Measurements from ENCODE around the gene ERFL. TPM values are rescaled to one million over a fixed set of nuclear protein-coding genes. Genes with fewer than 3 reads are reported as not detected.

Gene ERFL
- total and polyA plus RNA-seq, 2 of the 8 experiments (the other 6 are each of a cell fraction or from before 2014, with no cell fraction given): 0.12 TPM; not detected in 1

DNA sequence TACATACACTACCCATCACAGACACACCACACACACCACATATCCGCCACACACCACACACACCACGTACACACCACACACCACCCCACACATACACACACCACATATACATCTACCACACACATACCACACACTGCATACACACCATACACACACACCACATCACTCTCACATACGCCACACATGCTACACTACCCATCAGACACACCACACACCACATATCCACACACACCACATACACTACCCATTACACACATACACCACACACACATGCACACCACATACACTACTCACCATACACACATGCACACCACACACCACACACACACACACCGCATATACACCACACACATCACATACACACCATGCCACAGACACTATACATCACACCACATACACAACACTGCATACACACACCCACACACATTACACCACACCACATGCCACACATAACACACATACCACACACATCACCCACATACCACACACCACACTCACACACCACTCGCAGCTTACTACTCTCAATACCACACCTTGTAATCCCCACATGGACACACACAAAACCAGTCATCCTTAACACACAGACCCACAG, 9.5 kb downstream of the ERFL start:
- no peak for DNase-seq (ENCODE audit: low read depth in 1 of 2, low spot score in 2 of 2)
- FAIRE-seq: no peak
- POLR2A ChIA-PET (ENCODE audit: partially characterized antibody): interaction anchor here (0.7 to 1.4 kb wide), 4 partner anchors 9 to 35 kb away, joined by 3 to 4 read pairs (median 3); no protein-coding TSS in a partner anchor
- TF ChIP-seq CTBP2 (IDR thresholded peaks at IDR 0.05; ENCODE audit: borderline replicate concordance, insufficient read depth, insufficient read length, low read length): no peak
- no peak for TF ChIP-seq ASH2L (IDR thresholded peaks at IDR 0.05; ENCODE audit: low read length)

More for the DNA sequence above, 9.5 kb downstream of the ERFL start:
- Histone ChIP-seq H2BK5ac (ENCODE audit: low read depth, low read length) (no peak overlapping the region; the same call in 1 of the 2 replicates), H4K8ac (ENCODE audit: extremely low read depth, insufficient read depth, low read length) (no peak overlapping the region), H3K23ac (ENCODE audit: insufficient read length) (peak overlapping the region; percentile 71), H2BK20ac (ENCODE audit: low read length) (no peak overlapping the region), H3K4me2 (ENCODE audit: insufficient read depth in 1 of 2, low read depth in 2 of 2, low read length in 2 of 2) (no peak overlapping the region; a peak in 1 of 4 replicates), H4K91ac (replicated peaks; ENCODE audit: insufficient read length, low read length) (peak overlapping the region; percentile 65), H2AK5ac (ENCODE audit: low read depth, low read length) (peak overlapping the region; percentile 89), H2BK120ac (replicated peaks; ENCODE audit: low read depth, low read length) (no peak overlapping the region), H3K27ac (ENCODE audit: low read depth, low read length) (no peak overlapping the region), H3K9me3 (ENCODE audit: insufficient read depth in 2 of 2, low read depth in 1 of 2, low read length in 1 of 2) (no peaks in the 10 kb centered on the region), H3K36me3 (ENCODE audit: control insufficient read depth in 2 of 4, insufficient read depth in 4 of 4, low read length in 3 of 4) (no peaks in the 10 kb centered on the region), H2BK15ac (ENCODE audit: low read length) (peak overlapping the region; percentile 37; the same call in 1 of the 2 replicates), H3K4me3 (ENCODE audit: extremely low read depth in 1 of 4, insufficient read depth in 2 of 4, low read depth in 3 of 4, low read length in 4 of 4) (no peak overlapping the region), H2BK12ac (ENCODE audit: low read depth, low read length) (peak overlapping the region; percentile 70; the same call in 1 of the 2 replicates), H4K5ac (ENCODE audit: insufficient read length, low read depth, low read length) (no peak overlapping the region), H3K18ac (ENCODE audit: extremely low read depth, low read length) (no peak overlapping the region), H3K79me1 (ENCODE audit: low read depth, low read length) (no peaks in the 10 kb centered on the region; the same call in 1 of the 2 replicates), H4K20me1 (replicated peaks in 1 of 2; ENCODE audit: control insufficient read depth in 1 of 2, insufficient read depth in 2 of 2, low read length in 2 of 2) (peaks cover 4 to 48% of the 10 kb centered on the region in 2 experiments), H2AFZ (ENCODE audit: low read length) (no peak overlapping the region), H3K27me3 (replicated peaks in 1 of 4; ENCODE audit: control insufficient read depth in 3 of 4, extremely low read depth in 1 of 4, insufficient read depth in 3 of 4, low read length in 3 of 4) (peaks cover 58 to 99% (median 95%) of the 10 kb centered on the region in 4 experiments), H3K4ac (replicated peaks; ENCODE audit: insufficient read length, low read depth, low read length) (no peak overlapping the region), H3K9ac (replicated peaks in 1 of 4; ENCODE audit: extremely low read depth in 1 of 4, low read depth in 3 of 4, low read length in 3 of 4) (no peak overlapping the region), H3K4me1 (replicated peaks in 1 of 4; ENCODE audit: control insufficient read depth in 3 of 4, insufficient read depth in 4 of 4, low read length in 3 of 4) (peaks cover 0 to 19% (median 11%) of the 10 kb centered on the region in 4 experiments; a peak in 6 of 7 replicates), H3K14ac (ENCODE audit: insufficient read length) (peak overlapping the region; percentile 8), H3K23me2 (ENCODE audit: low read depth, low read length) (peaks cover 16% of the 10 kb centered on the region), H3K56ac (replicated peaks; ENCODE audit: insufficient read length, low read depth, low read length) (peak overlapping the region; percentile 100), H3K79me2 (ENCODE audit: control insufficient read depth in 1 of 2, insufficient read depth in 2 of 2, low read length in 2 of 2) (no peaks in the 10 kb centered on the region)
- CTCF ChIA-PET (ENCODE audit: partially characterized antibody): interaction anchor here (1.0 to 1.5 kb wide), 6 partner anchors 10 to 46 kb away, joined by 3 to 11 read pairs (median 4); partner anchors contain the start of gene ERFL
- WGBS, 2 experiments (ENCODE audit: extremely low coverage in 1 of 2, insufficient coverage in 1 of 2, insufficient read length in 1 of 2, insufficient replicate concordance in 2 of 2, low coverage in 1 of 2, low lambda C conversion rate in 2 of 2, missing lambda C conversion rate in 1 of 2): 81 to 100% methylated on average over 3 to 5 of the region's 5 CpGs

All from H1 (cell line).